HG03064 (cell line): ENCODE results near the gene MILR1.

Experiments used
- ATAC-seq: cut with Tn5 transposase; IDR thresholded peaks from one replicate; pipeline ENCODE4 v1.9.1; 2021; ENCODE audit warnings: low read depth; ENCODE audit not compliant: unreplicated experiment

Gene MILR1

DNA sequence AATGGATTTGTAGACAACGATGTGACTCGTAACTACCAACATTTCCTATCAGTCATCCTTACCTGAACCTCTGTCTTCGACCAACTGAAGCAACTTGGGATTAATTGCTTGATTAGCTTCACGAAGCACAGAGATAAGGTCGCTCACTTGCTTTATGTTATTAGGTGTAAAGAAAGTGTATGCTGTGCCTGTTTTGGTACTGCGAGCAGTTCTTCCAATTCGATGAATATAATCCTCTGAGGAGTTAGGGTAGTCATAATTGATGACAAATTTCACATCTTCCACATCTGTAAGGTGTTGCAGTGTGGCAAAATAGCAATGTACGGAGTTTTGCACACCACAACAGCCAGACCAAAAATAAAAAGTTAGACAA, 51.6 kb downstream of the MILR1 start:
- no peak for ATAC-seq

DNA sequence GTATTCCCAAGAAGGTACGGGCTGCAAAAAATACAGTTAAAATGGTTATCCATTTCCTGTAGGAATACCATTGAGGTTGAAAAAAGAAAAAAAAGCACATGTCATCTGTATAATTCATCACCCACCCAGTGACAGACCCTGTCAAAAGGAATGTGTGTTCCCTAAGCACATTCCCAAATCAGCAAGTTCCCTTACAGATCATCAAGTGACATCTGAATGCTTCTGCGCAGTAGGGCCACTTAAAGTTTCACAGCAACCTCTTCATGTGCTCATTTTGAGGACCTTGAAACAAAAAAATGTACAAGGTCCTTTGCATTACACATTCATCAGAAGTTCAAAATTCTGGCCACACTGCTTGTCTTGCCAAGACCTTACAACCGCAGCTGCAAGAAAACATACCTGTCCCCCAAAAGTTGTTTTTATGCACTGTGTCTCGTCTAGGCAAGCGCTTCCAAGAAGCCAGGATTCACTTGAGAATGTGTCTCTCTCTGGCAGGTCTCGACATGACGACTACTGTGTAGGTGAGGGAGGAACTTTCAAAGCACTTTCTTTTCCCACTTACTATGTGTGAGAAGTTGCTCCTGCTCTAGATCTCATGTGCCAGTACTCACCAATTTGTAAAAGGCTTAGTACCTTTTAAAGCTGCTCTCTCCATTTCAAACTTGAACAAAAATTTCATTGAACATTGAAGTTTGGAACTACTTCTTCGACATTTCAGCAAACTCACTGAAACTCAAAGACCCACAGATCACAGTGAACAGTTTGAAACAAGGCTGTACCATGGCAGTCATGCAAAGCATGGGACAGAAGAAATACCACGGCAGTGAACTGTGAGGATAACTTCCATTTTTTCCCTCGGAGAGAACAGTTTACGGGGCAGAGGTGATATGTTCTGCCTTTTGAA, 52.2 kb downstream of the MILR1 start:
- no peak for ATAC-seq

DNA sequence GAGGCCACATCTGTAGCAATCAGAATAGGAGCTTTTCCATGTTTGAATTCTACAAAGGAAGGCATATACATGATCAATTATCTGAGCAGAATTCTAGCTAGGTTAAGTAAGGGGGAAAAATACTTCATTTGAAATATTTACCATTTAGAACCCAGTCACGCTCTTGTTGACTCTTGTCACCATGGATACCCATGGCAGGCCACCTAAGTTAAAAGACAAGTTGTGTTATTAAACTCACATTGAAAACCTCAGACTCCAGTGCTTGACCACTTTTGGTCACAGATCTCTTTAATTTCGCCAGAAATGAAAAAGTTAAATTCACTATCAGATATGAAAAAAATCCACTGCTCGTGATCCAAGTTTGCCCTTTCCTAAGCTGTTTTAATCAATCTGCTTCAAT, 53.1 kb downstream of the MILR1 start:
- no peak for ATAC-seq

DNA sequence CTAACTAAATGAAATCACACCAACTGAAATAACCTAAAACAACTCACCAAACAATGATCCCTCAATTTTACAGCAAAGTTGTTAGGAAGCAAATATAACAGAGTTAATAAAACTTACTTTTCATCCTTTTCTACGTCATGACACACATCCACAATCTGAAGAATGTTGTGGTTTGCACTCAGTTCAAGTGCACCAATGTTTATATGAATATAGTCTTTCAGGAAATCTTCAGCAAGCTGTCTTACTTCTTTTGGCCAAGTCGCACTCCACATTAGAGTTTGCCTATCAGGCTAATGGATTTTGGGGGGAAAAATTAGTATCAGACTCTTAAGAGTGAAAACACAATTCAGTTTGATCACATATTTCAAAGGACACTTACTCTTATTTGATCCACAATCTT, 53.9 kb downstream of the MILR1 start:
- no peak for ATAC-seq

DNA sequence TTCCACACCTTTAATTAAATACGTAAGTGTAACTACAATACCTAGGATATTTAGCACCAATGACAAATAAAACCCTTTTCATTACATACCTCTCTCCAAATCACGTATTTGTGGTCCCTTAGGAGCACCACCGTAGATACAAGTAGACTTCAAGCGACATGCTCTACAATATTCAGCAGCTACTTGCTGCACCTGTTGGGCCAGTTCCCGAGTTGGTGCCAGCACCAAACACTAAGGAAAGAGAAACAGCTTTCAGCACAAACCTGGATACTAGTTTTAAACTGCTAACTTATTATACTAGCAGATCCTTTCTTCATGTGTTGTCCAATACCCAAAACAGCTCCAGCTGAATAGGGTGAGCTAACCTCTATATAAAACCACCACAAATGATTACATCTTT, 54.4 kb downstream of the MILR1 start:
- ATAC-seq, result no peak

DNA sequence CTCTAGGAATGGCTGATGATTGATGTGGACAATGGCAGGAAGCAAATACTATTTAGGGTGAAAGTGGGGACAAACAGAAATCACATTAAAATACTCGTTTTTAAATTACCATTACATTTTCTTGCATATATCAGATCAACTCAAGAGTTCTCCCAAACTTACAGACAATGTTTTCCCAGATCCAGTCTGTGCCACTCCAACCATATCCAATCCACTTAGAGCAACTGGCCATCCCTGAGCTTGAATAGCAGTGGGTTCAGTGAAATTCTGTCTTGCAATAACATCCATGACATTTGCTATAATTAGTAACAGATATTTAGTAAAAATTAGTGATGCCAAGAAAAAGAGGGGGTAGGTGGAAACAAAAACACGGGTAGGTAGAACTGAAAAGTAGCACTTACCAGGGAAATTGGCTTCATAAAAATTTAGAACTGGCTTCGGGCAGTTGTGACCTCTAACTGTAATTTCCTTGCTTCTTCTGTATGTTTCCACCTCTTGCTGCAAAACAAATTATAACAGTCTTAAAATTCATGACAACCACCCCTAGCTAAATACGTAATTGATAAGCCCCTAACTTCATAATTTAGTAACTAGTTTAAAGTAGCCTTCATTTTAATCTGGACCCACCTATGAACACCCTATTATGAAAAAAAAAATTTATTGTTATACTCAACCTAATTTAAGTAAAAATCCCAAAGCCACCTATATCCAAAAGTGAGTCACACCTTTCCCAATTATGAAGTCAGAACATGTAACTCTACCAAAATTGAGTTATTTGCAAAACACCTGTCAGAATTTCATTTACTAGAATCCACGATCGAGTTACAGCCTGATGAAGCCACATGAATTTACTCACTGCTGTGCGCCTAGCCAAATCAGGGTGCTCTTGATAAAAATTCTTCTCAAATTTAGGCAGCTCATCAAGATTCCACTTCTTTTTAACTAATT, 55.2 kb downstream of the MILR1 start:
- ATAC-seq, result no peak

DNA sequence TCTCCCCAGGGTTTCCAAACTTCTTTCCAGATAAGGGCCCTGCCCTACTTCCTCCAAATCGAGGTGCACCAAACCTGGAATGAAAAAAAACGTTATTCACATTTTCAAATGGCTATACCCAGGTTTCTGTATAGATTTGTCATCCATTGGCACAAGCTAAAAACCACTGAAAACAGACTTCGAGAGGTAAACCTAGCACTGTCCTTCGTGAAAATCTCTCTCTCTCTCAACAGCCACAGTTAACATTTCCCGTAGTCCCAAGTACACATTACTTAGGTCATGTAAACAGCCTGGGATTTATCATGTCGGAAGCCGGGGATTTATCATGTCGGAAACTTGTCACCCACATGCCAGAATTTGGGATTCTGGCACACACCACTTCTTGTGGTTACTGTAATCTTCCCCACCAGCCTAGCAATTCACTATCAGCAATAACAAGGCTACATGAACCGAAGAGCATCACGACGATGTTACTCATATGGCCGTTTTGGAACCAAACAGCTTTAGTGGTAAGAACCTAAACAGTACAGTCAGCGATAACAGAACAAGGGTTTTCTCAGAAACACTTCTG, 55.9 kb downstream of the MILR1 start:
- no peak for ATAC-seq

DNA sequence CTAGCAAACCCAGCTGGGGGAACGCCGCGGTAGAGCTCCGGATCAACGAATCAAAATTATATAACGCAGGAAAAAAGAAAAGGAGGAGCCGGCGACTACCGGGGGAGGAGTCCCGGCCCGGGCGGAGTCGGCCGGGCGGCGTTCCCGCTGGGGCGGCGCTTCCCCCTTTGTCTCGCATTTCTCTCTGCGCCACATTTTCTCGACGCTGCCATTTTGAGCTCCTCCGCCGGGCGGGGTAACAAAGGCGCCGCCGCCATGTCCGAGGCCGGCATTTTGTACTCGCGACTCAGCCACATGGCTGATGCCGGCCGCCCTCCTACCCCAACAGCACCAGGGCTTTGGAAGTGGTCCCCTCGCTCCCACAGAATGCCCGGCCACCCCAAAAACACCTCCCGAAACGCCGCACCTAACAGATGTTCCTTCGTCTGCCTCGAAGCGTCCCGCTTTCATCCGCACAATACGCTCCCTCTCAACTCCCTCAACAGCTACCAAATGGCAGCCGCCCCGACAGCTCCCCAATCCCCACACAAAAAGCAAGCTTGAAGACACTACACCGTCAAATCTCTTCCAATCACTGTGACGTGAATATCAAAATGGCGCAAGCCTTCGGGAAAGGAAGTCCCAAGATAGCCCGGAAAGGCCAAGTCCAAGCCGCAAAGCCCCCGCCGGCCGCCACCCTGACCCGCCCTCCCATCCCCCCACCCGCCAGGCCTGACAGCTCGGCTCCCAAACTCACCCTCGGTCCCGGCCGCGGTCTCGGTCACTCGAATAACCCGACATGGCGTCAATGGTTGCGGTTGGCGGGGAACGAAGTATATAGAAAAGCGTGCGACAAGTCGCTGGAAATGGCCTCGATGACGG, 56.7 kb downstream of the MILR1 start:
- no peak for ATAC-seq

DNA sequence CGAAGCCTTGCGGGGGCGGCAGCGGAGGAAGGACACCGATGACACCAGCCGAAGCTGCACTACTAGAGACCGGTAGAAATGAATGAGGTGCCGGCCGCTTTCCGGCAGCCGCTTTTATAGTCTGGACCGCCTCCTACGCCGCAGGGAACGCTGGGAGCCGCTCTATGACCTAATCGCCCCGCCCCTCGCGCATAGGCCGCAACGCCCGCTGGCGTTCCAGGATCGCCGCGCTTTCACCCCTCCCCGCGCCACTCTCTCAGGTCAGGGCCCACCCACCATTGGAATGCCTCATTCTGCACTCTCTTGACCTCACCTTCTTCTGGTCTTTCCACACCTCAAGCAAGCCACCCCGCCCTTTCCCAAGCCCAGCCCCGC, 57.3 kb downstream of the MILR1 start, which contains the start of gene DDX5:
Gene DDX5, minus strand, starts transcription at position 89 of the 375 bp plus-strand sequence. CDS start 170 bp downstream, outside the sequence.
- peak; percentile 54 for ATAC-seq

DNA sequence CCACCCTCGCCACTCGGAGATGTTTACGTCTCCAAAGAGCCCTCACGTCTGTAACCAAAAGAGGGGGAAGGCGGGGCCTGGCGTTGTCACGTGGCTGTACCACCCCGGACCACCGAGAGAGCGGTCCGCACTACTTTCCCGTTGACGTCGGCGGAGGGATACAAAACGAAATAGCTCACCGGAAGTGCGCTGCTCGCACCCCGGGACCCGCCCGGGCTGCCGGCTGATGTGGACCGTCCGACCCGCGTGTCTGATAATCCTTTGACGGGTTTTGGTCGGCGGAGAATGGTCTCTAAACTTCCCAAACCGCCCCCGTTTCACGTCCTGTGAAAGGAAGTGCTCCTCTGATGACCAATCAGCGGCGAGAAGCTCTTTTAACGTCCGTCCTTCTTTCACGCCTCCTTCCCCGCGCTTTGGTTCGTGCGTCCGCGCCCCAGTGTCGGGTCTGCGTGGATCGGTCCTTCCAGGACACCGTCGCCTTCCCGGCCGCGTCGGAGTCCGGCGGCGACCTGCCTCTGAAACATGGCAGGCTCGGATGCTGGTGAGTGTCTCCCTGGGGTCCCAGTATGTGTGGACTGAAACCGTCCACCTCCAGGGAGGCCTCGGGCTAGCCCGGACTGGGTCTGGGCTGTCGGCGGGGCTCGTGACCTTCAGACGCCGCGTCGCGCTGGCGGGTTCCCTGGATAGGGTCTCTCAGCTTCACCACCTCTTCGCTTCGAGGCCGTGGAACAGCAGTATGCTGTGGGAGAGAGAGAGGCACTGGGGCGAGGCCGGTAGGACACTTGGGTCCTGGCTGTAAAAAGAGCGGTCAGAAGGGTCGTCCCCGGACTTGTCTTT, 57.9 kb downstream of the MILR1 start, which contains the start of gene CEP95:
Gene CEP95, plus strand, starts transcription at position 402 of the 837 bp plus-strand sequence. Its CDS starts 121 bp downstream, at position 523.
- ATAC-seq, result peak; percentile 53

DNA sequence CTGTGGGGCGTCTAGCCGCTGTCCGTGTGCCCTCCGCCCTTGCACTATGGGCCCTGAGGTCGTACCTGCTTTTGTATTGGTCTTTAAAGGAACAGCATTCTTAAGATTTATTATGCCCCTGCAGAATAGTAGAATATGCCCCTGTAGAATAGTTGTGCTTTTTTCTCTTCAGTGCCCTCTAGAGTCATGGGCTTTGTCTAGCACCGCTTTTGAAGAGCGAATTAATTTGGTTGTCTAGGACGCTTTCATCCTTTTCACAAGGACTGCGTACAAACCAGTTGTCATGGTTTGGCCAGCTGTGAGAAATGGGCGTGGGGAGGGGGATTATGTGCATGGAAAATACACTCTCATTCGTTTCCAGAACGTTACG, 58.5 kb downstream of the MILR1 start:
- ATAC-seq, result peak; percentile 22

DNA sequence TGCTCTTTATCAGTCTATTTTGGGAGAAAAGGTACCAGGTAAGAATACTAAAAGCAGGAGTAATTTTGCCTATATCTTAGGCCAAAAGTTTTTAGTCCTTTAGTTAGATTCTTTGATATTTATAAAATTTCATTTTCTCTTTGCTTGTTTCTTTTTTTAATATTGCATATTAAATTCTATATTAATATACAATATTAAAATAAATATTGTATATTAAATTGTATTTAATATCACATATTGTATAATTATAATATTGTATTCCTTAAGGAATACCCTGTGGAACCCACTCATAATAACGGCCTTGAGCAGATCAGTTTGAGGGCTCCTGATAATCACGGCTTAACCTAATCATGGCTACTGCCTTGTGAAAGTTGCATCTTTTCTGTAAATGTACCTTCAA, 59.8 kb downstream of the MILR1 start:
- ATAC-seq, result no peak

DNA sequence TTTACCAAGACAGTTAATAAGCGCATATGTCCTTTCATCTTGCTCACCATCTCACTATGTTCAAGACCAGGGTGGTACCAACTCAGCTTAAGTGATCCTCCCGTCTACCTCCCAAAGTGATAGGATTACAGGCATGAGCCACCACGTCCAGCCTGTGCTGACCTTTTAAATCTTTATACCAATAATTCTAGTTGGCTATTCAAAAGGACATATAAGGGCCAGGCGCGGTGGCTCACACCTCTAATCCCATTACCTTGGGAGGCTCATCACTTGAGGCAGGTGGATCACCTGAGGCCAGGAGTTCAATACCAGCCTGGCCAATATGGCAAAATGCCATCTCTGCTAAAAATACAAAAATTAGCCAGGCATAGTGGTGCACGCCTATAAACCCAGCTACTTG, 60.3 kb downstream of the MILR1 start:
- no peak for ATAC-seq

DNA sequence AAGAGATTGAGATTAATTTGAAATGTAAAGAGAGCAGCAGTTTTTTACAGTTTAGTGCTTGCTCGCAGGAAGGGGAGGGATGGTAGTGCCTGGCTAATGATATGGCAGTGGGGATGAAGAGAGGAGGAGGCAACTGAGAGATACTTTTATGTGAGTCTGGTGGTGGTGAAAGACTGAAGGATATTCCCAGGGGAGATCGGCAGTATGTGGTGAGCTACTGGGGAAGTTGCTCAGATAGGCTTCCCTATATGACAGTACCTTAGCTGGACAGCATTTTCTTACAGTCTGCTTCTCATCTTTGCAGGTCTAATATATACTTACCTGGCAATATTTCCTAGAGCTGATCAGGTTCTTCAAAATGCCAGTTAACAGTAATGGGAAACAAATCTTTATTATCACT, 66.5 kb downstream of the MILR1 start:
- no peak for ATAC-seq

DNA sequence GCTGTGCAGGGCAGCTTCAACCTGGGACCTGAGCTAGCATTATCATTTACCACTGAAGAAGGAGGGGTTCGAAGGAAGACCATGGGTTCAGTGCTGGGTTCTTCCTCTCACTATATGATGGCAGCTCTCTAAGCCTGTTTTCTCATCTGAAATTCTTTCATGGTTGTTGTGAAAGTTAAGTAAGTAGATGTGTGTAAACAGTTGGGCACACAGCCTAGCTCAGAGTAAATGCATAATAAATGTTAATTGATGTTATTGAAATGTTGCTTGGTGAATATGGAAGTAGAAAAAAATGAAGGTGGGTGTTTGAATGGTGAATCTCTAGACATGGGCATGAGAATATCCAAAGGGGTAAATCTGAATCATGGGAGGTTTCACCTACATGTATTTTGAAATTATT, 66.9 kb downstream of the MILR1 start:
- ATAC-seq, result no peak
